ENCODE data around the gene PPFIBP1.

Gene PPFIBP1

GRCh38 chr12:27523642-27524493 lies at the start of gene PPFIBP1:
TSS of gene PPFIBP1 (plus strand) at chr12:27524206. CDS start at chr12:27633397, 109,191 bp downstream.
- peak; percentile 97 for DNase-seq

DNA sequence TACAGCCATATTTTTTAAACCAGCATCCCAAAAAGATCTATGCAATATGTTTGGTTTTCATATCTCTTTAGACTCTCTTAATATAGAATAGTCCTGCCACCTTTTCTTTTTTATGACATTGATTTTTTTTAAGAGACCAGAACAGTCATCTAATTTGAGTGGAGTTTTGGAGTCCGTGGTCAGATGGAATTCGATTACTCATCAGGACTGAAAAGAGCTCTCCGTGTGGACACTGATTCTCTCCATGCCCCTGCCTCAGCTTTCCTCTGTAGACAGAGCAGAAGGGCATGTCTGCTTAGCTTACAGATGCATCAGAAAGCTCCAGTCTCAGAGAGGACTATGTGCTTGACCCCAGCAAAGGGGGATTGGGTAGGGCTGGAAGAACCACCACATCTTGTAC lies 49.7 kb upstream of the PPFIBP1 start:
- DNase-seq, result no peak

- DNase-seq, result no peak
Observed at GRCh38 chr12:27477049-27477448, 47.0 kb upstream of the PPFIBP1 start.

DNA sequence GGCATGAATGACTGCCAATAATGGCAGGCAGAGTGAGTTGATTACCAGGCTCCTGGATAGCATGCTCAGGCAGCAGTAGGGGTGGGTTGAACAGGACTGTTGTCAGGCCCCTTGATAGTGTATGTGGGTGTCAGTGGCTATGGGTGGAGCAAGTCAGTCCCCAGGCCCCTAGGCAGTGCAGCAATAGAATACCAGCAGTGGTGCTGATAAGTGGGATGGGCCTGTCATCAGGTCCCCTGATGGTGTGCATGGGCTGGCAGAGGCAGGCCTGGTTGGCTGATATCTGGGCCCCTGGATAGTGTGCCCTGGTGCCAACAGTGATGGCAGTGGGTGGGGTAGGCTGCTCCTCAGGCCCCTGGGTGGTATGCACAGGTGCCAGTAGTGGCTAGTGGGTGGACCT lies 45.1 kb upstream of the PPFIBP1 start:
- no peak for DNase-seq

- no peak for DNase-seq
Observed at GRCh38 chr12:27480016-27480415, 44.0 kb upstream of the PPFIBP1 start.

GRCh38 chr12:27486961-27487360 lies 37.0 kb upstream of the PPFIBP1 start:
- DNase-seq, result no peak

- DNase-seq, result no peak
Observed at GRCh38 chr12:27488479-27488878, 35.5 kb upstream of the PPFIBP1 start.

DNA sequence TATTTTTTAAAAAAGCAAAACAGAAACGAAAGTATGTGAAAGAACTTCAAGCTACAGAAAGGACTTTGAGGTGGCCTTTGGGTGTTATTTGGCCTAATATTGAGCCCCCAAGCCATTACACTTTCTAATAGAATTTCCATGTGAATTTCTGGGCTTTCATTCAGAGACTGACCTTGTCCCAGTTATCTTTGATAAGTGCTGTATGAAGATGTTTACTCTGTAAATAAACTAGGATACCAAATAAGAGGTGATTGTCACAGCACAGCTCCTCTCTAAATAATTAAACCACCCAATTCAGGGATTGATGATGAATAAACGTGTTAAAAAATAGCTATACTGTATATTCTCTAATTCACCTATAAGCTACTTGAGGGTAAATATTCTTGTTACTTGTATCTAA lies 32.8 kb upstream of the PPFIBP1 start:
- no peak for DNase-seq

GRCh38 chr12:27493260-27493940 lies 30.6 kb upstream of the PPFIBP1 start:
- DNase-seq, result no peak

DNA sequence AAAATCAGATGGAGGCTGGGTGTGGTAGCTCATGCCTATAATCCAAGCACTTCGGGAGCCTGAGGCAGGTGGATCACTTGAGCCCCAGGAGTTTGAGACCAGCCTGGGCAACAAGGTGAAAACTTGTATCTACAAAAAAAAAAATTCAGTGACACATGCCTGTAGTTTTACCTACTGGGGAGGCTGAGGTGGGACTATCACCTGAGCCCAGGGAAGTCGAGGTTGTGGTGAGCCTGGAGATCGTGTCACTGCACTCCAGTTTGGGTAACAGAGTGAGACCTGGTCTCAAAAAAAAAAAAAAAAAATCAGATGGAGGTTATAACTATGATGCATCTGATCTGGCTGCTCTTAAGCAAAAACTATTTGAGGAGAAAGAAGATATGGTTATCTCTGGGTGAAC lies 26.6 kb upstream of the PPFIBP1 start:
- DNase-seq, result no peak

DNA sequence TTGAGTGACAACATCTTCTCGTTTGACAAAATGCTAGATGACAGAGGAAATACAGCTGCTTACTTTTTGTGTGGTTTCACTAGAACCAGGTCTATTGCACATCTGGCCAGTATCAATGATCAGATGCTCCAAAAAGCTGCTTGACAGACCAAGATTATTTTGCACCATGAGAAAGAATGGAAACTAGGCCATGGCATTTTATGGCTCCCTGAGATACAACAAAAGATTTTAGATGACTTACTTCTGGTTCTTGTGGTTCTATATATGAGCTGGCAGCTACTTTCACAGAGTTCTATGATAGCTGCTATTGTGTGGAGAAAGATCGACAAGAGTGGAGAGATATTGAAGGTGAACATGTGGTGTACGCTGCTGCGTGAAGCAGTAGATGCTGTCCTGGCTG lies 25.9 kb upstream of the PPFIBP1 start:
- DNase-seq, result no peak

- DNase-seq, result no peak
Observed at GRCh38 chr12:27498761-27499160, 25.2 kb upstream of the PPFIBP1 start.

- no peak for DNase-seq
Observed at GRCh38 chr12:27499377-27499776, 24.6 kb upstream of the PPFIBP1 start.

DNA sequence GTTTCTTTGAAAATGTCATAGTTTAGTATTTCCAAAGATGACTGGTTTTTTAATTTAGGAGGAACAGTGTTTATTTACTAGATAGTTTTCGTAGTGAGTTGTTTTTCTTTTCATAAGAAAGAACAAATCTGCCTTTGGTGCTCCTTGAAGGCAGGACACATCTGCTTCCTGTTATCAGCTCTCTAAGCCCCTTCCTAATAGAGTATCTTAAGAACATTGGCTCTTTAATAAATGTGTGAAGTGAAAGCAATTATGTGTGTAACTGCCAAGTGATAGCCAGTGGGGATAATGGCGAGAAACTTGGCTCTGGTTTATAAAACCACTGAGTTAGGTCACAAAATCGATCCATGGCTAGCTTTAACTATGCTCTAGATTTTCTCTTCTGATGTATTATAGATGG lies 23.5 kb upstream of the PPFIBP1 start:
- DNase-seq, result no peak

DNA sequence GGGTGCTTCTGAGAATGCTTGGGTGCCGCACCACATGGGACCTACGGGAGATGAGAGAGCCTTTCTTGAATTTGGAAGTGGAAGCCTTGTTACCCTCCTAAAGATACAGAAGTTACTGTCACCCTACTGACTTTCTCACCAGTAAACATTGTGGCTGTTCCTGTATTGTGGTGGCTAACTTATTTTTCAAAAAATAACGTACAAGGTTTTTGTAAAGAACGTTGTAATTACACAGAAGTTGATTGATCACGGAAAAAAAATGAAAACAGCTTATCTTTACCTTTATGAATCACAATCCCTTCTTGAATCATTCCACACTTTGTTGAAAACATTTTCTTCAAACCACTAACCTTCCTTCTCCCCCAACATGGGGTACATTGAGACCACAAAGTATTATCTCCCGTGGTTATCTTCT lies 22.0 kb upstream of the PPFIBP1 start:
- no peak for DNase-seq

- DNase-seq, result no peak
Observed at GRCh38 chr12:27504507-27504906, 19.5 kb upstream of the PPFIBP1 start.

- no peak for DNase-seq
Observed at GRCh38 chr12:27505109-27505508, 18.9 kb upstream of the PPFIBP1 start.

GRCh38 chr12:27505761-27506160 lies 18.2 kb upstream of the PPFIBP1 start:
- DNase-seq, result peak; percentile 18

DNA sequence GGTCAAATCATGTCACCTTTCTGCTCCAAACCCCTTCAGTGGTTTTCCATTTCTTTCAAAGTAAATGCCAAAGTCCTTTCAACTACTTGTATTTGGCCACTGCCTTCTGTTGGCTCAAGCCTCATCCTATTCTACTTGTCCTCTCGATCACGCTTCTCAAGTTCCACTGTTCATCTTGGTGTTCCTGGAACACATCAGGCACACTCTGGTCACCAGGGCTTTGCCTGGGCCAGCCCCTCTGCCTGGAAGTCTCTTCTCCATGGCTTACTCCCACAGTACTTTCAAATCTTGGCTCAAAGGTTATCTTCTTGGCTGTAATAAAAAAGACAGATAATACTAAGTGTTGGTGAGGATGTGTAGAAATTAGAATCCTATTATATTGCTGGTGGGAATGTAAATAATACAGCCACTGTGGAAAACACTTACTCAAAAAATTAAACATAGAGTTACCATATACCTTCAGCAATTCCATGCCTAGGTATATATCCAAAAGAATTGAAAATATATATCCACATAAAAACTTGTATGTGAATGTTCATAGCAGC lies 17.3 kb upstream of the PPFIBP1 start:
- DNase-seq, result no peak

GRCh38 chr12:27508736-27509431 lies 15.1 kb upstream of the PPFIBP1 start:
- no peak for DNase-seq

DNA sequence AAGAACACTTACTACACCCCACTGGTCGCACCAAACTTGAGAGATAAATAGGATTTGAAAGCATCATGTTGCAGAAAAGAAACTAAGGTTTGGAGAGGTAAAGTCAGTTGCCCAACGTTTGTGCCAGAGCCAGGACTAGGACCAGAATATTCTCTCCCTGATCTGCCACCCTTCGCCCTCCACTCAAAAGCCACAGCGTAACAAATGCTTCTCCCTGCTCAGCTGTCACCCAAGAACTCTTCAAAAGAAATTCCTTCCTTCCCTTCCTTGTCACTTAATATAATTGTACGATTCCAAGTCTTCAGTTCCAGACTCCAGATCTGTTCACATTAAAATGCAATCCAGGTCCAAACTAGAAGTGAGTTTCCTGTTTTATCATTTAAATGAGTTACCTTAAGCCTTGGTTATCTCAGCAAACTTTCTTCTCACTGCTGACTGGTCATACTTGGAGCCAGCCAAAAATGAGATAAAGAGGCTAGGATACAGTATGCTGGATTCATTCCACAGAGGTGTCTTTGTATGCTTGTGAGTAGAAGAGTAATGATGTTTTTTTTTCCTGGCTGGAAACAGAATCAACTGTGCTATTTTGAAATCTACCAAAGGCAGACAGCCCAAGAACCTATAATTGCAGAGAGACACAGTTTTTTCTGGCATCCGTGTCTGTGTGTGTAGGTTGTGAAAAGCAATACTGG lies 12.8 kb upstream of the PPFIBP1 start:
- no peak for DNase-seq

GRCh38 chr12:27511723-27512045 lies 12.3 kb upstream of the PPFIBP1 start:
- no peak for DNase-seq

Data from NCI-H345 (cell line).